Right cardiac atrium (tissue), 5 donors: ENCODE data around the gene CRYBG1. TPM values are rescaled to one million over a fixed set of nuclear protein-coding genes. Genes with fewer than 3 reads are reported as not detected.
"Not testable (repeated sequence)": the region's sequence is repeated elsewhere in the genome, so short reads cannot be mapped to it uniquely, and the experiment has no call there.

ENCODE experiments used
- ATAC-seq, 2 donors: fragments of 200-7000 bp; cut with Tn5 transposase; one replicate each; pipeline versions ENCODE4 v1.8.0 to v1.9.1; 2020; ENCODE audit warnings: moderate library complexity in 2 of 2, mild to moderate bottlenecking in 1 of 2
- DNase-seq, 3 donors: peaks; one replicate each; pipeline ENCODE4 v3.0.0-alpha.2; 2020
- H3K27ac ChIP-seq: one replicate; pipeline ENCODE4 v1.5.1; 2013; ENCODE audit warnings: mild to moderate bottlenecking, low read length, control low read depth, moderate library complexity
- H3K27me3 ChIP-seq: one replicate; pipeline ENCODE4 v1.6.1; 2013; ENCODE audit not compliant: control insufficient read depth, insufficient read depth
- H3K4me1 ChIP-seq: one replicate; pipeline ENCODE4 v1.6.1; 2013; ENCODE audit warnings: low read length; ENCODE audit not compliant: control insufficient read depth, insufficient read depth
- H3K4me3 ChIP-seq: one replicate; pipeline ENCODE4 v1.5.1; 2013; ENCODE audit warnings: low read length, control low read depth
- H3K9me3 ChIP-seq: one replicate; pipeline ENCODE4 v1.6.1; 2013; ENCODE audit warnings: low read length; ENCODE audit not compliant: control insufficient read depth
- WGBS: extraction: QIAGEN DNeasy Blood & Tissue Kit; methylation state at CpG from one replicate; pipeline ENCODE4 v1.1.7; 2013; 5-methylcytosine and 5-hydroxymethylcytosine counted together
- intact Hi-C, 4 donors: fragments of 100-400 bp; cut with DNase I; formaldehyde crosslinking; loops; one replicate each; pipeline versions ENCODE4 v1.11.0 to v1.14.0; 2022 to 2023
- polyA plus RNA-seq: library from polyadenylated mRNA; stranded (reverse); fragments of 200-250 nt; gene quantifications from one replicate; pipeline ENCODE4 v1.2.3, GENCODE V29; 2013
- total RNA-seq, 4 donors: library from RNA; stranded (reverse); fragmentation: NEBNext Ultra II Directional; extraction: Animal tissue kit (Norgen Biotek cat#: 25700); gene quantifications; one replicate each; pipeline ENCODE4 v1.2.1, GENCODE V29; 2021
- donor health status: healthy with polysubstance abuse.
- donor health status: DM: no; HTN: yes; CAD: no.
- donor health status: DM: no; HTN: no; CAD: no.
- donor health status: DM: no; HTN: yes; CAD: no; lungs with severe emphysema.
- donor health status: DM: yes; HTN: yes; CAD: no.

CRYBG1 gene
- total and polyA plus RNA-seq, 5 donors, result 0.38 to 1.6 (median 0.94) TPM

- intact Hi-C loops, result no loop called here
- Histone ChIP-seq H3K4me3 (no peak overlapping the region), H3K9me3 (no peaks in the 10 kb centered on the region), H3K4me1 (no peaks in the 10 kb centered on the region), H3K27ac (no peak overlapping the region), H3K27me3 (no peaks in the 10 kb centered on the region)
- DNase-seq (no peak), ATAC-seq (no peak)
- 30% methylated on average over 25 of the region's 25 CpGs for WGBS
Measured at GRCh38 chr6:106509420-106510089, 149.0 kb downstream of the CRYBG1 start.

- DNase-seq (peak; percentile 23 to 72 (median 71)), ATAC-seq (peak; percentile 26 to 44)
- intact Hi-C loops, result no loop called here
- Histone ChIP-seq H3K27ac (no peak overlapping the region), H3K4me3 (peak overlapping the region; percentile 38), H3K9me3 (no peaks in the 10 kb centered on the region), H3K27me3 (no peaks in the 10 kb centered on the region), H3K4me1 (no peaks in the 10 kb centered on the region)
- WGBS, result under 1% methylated on average over 56 of the region's 56 CpGs
Measured at GRCh38 chr6:106510090-106510970, 149.8 kb downstream of the CRYBG1 start.

- Histone ChIP-seq H3K27ac (no peak overlapping the region), H3K4me1 (no peaks in the 10 kb centered on the region), H3K9me3 (no peaks in the 10 kb centered on the region), H3K27me3 (no peaks in the 10 kb centered on the region), H3K4me3 (peak overlapping the region; percentile 57)
- ATAC-seq (peak; percentile 25 to 55), DNase-seq (peak; percentile 22 to 58 (median 47))
- 1% methylated on average over 29 of the region's 29 CpGs for WGBS
- intact Hi-C loops, result no loop called here
Measured at GRCh38 chr6:106511288-106512047, 151.0 kb downstream of the CRYBG1 start.

- WGBS, result under 1% methylated on average over 90 of the region's 90 CpGs
- H3K27ac ChIP-seq, result peak overlapping the region; percentile 18
- no peaks in the 10 kb centered on the region for H3K27me3 ChIP-seq
- ATAC-seq (peak; percentile 83 to 89), DNase-seq (peak; percentile 59 to 87 (median 87))
- no peaks in the 10 kb centered on the region for H3K9me3 ChIP-seq
- H3K4me3 ChIP-seq, result peak overlapping the region; percentile 57
- intact Hi-C loops, result no loop called here
- H3K4me1 ChIP-seq, result no peaks in the 10 kb centered on the region
Measured at GRCh38 chr6:106512048-106512967, 151.8 kb downstream of the CRYBG1 start.

GRCh38 chr6:106512968-106513574, 152.6 kb downstream of the CRYBG1 start:
- 11% methylated on average over 19 of the region's 19 CpGs for WGBS
- H3K27me3 ChIP-seq, result no peaks in the 10 kb centered on the region
- no peak overlapping the region for H3K27ac ChIP-seq
- ATAC-seq, result no peak
- H3K4me1 ChIP-seq, result no peaks in the 10 kb centered on the region
- intact Hi-C loops, result no loop called here
- DNase-seq, result no peak
- peak overlapping the region; percentile 57 for H3K4me3 ChIP-seq
- H3K9me3 ChIP-seq, result no peaks in the 10 kb centered on the region

- DNase-seq, result no peak
- 67% methylated on average over 3 of the region's 3 CpGs for WGBS
- ATAC-seq, result no peak
- Histone ChIP-seq H3K27me3 (no peaks in the 10 kb centered on the region), H3K4me3 (no peak overlapping the region), H3K27ac (no peak overlapping the region), H3K9me3 (no peaks in the 10 kb centered on the region), H3K4me1 (no peaks in the 10 kb centered on the region)
- intact Hi-C loops, result no loop called here
Measured at GRCh38 chr6:106513808-106514582, 153.5 kb downstream of the CRYBG1 start.

GRCh38 chr6:106514583-106514885, 154.0 kb downstream of the CRYBG1 start:
- Histone ChIP-seq H3K4me3 (no peak overlapping the region), H3K27me3 (no peaks in the 10 kb centered on the region), H3K27ac (no peak overlapping the region), H3K4me1 (no peaks in the 10 kb centered on the region), H3K9me3 (no peaks in the 10 kb centered on the region)
- intact Hi-C loops, result no loop called here
- WGBS, result 90% methylated on average over 2 of the region's 2 CpGs
- ATAC-seq (no peak), DNase-seq (no peak)

- H3K27ac ChIP-seq, intact Hi-C loops, H3K27me3 ChIP-seq, H3K9me3 ChIP-seq, ATAC-seq, H3K4me3 ChIP-seq, H3K4me1 ChIP-seq, DNase-seq: not testable (repeated sequence)
- WGBS, result 100% methylated on average over 3 of the region's 3 CpGs
Measured at GRCh38 chr6:106515582-106515981, 155.1 kb downstream of the CRYBG1 start.

GRCh38 chr6:106516616-106517015, 156.1 kb downstream of the CRYBG1 start:
- 42% methylated on average over 4 of the region's 4 CpGs for WGBS
- intact Hi-C loops, result no loop called here
- H3K4me3 ChIP-seq, result no peak overlapping the region
- no peaks in the 10 kb centered on the region for H3K27me3 ChIP-seq
- no peak for DNase-seq
- H3K9me3 ChIP-seq, result no peaks in the 10 kb centered on the region
- no peaks in the 10 kb centered on the region for H3K4me1 ChIP-seq
- no peak for ATAC-seq
- H3K27ac ChIP-seq, result no peak overlapping the region
